ENCODE results near the gene ZNF335.
A peak's percentile ranks its signal among the peaks of the same experiment; 100 is the strongest.

ZNF335 gene

GRCh38 chr20:46004889-46005473 is 33.0 kb upstream of the ZNF335 start:
- TF ChIP-seq, protein P1, sequence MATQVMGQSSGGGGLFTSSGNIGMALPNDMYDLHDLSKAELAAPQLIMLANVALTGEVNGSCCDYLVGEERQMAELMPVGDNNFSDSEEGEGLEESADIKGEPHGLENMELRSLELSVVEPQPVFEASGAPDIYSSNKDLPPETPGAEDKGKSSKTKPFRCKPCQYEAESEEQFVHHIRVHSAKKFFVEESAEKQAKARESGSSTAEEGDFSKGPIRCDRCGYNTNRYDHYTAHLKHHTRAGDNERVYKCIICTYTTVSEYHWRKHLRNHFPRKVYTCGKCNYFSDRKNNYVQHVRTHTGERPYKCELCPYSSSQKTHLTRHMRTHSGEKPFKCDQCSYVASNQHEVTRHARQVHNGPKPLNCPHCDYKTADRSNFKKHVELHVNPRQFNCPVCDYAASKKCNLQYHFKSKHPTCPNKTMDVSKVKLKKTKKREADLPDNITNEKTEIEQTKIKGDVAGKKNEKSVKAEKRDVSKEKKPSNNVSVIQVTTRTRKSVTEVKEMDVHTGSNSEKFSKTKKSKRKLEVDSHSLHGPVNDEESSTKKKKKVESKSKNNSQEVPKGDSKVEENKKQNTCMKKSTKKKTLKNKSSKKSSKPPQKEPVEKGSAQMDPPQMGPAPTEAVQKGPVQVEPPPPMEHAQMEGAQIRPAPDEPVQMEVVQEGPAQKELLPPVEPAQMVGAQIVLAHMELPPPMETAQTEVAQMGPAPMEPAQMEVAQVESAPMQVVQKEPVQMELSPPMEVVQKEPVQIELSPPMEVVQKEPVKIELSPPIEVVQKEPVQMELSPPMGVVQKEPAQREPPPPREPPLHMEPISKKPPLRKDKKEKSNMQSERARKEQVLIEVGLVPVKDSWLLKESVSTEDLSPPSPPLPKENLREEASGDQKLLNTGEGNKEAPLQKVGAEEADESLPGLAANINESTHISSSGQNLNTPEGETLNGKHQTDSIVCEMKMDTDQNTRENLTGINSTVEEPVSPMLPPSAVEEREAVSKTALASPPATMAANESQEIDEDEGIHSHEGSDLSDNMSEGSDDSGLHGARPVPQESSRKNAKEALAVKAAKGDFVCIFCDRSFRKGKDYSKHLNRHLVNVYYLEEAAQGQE (IDR thresholded peaks at IDR 0.05; ENCODE audit: insufficient read depth in 1 of 2, low read depth in 2 of 2, low read length in 2 of 2), result peak in 1 of 2 experiments; percentile 60; a peak in 1 of 4 replicates
- no peak for TF ChIP-seq FOXP2 (optimal IDR thresholded peaks at IDR 0.05; ENCODE audit: borderline replicate concordance, extremely low read depth, extremely low read length, insufficient read depth)

DNA sequence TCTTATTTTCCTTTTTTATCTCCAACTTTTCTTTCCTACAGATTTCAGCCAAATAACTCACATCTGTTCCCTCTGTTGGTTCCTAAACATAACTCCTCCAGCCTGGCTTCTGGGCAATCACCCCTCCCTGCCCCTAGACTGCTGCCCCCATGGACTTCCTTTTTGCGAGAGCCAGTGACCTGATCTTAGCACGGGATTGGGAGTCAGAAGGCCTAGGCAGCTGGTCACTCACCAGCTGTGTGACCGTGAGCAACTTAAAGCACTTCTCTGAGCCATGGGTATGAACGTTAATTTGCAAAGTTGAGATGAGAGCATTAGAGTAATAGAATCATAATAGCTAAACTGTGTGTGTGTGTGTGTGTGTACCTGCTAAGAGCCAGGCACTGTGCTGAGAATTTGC is 32.2 kb upstream of the ZNF335 start:
- TF ChIP-seq, protein P1 (IDR thresholded peaks at IDR 0.05; ENCODE audit: insufficient read depth in 1 of 2, low read depth in 2 of 2, low read length in 2 of 2), result no peak
- no peak for TF ChIP-seq POLR2AphosphoS5 (IDR thresholded peaks at IDR 0.05; ENCODE audit: low read depth, low read length)
- no peak for TF ChIP-seq SIN3A (IDR thresholded peaks at IDR 0.05; ENCODE audit: borderline replicate concordance, insufficient read depth, low read length)
- no peak for TF ChIP-seq FOXP2 (optimal IDR thresholded peaks at IDR 0.05; ENCODE audit: borderline replicate concordance, extremely low read depth, extremely low read length, insufficient read depth)
- TF ChIP-seq TAF1 (IDR thresholded peaks at IDR 0.05; ENCODE audit: borderline replicate concordance, insufficient read depth, low read length), result no peak

GRCh38 chr20:46002008-46002407 is 30.0 kb upstream of the ZNF335 start:
- TF ChIP-seq SIN3A (IDR thresholded peaks at IDR 0.05; ENCODE audit: borderline replicate concordance, insufficient read depth, low read length), result no peak
- no peak for TF ChIP-seq POLR2AphosphoS5 (IDR thresholded peaks at IDR 0.05; ENCODE audit: low read depth, low read length)
- no peak for TF ChIP-seq TAF1 (IDR thresholded peaks at IDR 0.05; ENCODE audit: borderline replicate concordance, insufficient read depth, low read length)
- TF ChIP-seq, protein P1 (IDR thresholded peaks at IDR 0.05; ENCODE audit: insufficient read depth in 1 of 2, low read depth in 2 of 2, low read length in 2 of 2), result no peak
- TF ChIP-seq FOXP2 (optimal IDR thresholded peaks at IDR 0.05; ENCODE audit: borderline replicate concordance, extremely low read depth, extremely low read length, insufficient read depth), result no peak

GRCh38 chr20:46001498-46001897 is 29.5 kb upstream of the ZNF335 start:
- TF ChIP-seq, protein P1 (IDR thresholded peaks at IDR 0.05; ENCODE audit: insufficient read depth in 1 of 2, low read depth in 2 of 2, low read length in 2 of 2), result no peak
- TF ChIP-seq FOXP2 (optimal IDR thresholded peaks at IDR 0.05; ENCODE audit: borderline replicate concordance, extremely low read depth, extremely low read length, insufficient read depth), result no peak
- TF ChIP-seq POLR2AphosphoS5 (IDR thresholded peaks at IDR 0.05; ENCODE audit: low read depth, low read length), result no peak
- TF ChIP-seq SIN3A (IDR thresholded peaks at IDR 0.05; ENCODE audit: borderline replicate concordance, insufficient read depth, low read length), result no peak
- no peak for TF ChIP-seq TAF1 (IDR thresholded peaks at IDR 0.05; ENCODE audit: borderline replicate concordance, insufficient read depth, low read length)
